Measurements from ENCODE around the gene IGFN1. TPM values are rescaled to one million over a fixed set of nuclear protein-coding genes. Genes with fewer than 3 reads are reported as not detected.

The IGFN1 gene
- total and polyA plus RNA-seq, 2 experiments from 2014 or later, result not detected

DNA sequence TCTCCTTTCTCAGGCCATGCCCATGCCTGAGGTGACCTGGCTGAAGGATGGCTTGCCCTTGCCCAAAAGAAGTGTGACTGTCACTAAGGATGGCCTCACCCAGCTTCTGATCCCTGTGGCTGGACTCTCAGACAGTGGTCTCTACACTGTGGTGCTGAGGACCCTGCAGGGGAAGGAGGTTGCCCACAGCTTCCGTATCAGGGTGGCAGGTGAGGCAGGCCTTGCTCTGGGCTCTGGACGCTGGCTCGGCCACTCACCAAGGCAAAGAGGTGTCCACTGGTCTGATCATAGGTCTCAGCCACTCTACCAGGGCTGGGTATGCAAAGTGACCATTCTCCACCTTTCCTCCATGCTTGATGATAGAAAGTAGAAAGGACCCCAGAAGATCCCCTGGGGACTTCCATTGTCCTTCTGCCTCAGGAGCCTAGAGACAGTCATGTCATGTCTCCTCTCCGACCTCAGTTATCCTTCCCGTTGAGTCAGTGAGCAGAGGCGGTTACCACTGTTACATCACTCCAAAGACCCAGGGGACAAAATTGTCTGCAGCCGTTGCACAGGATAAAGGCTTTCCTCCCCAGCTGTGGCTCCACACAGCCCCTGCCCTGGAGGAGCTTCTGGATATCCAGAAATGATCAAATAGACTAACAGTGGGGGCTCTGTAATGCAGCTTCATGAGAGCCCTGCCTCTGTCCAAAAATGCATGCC is 34.2 kb downstream of the IGFN1 start:
- H3K36me3 ChIP-seq (ENCODE audit: insufficient read depth), result no peaks in the 10 kb centered on the region
- H3K9me2 ChIP-seq (ENCODE audit: insufficient read depth), result no peaks in the 10 kb centered on the region
- Mint-ChIP-seq H3K27me3 (ENCODE audit: insufficient read depth, low read depth, poor library complexity) (no peaks in the 10 kb centered on the region), H3K36me3 (ENCODE audit: low read depth) (no peaks in the 10 kb centered on the region), H3K9me3 (no peaks in the 10 kb centered on the region), H3K27ac (no peak overlapping the region), H3K4me1 (no peaks in the 10 kb centered on the region), H3K4me3 (no peak overlapping the region)
- DNase-seq (ENCODE audit: low spot score), result no peak
- H3K4me3 ChIP-seq, result no peak overlapping the region
- H3K79me2 ChIP-seq (replicated peaks; ENCODE audit: insufficient read depth), result no peaks in the 10 kb centered on the region
- H3K27me3 ChIP-seq (ENCODE audit: insufficient read depth), result no peaks in the 10 kb centered on the region
- H4K20me1 ChIP-seq (replicated peaks; ENCODE audit: insufficient read depth), result no peaks in the 10 kb centered on the region
- no peak overlapping the region for H3K27ac ChIP-seq (ENCODE audit: low read depth)
- ATAC-seq, result no peak
- H3F3A ChIP-seq (replicated peaks; ENCODE audit: low read depth), result no peaks in the 10 kb centered on the region
- no peaks in the 10 kb centered on the region for H3K4me1 ChIP-seq (ENCODE audit: insufficient read depth)
- no peak overlapping the region for H3K4me2 ChIP-seq
- H2AFZ ChIP-seq, result no peak overlapping the region
- TF ChIP-seq, protein P1, sequence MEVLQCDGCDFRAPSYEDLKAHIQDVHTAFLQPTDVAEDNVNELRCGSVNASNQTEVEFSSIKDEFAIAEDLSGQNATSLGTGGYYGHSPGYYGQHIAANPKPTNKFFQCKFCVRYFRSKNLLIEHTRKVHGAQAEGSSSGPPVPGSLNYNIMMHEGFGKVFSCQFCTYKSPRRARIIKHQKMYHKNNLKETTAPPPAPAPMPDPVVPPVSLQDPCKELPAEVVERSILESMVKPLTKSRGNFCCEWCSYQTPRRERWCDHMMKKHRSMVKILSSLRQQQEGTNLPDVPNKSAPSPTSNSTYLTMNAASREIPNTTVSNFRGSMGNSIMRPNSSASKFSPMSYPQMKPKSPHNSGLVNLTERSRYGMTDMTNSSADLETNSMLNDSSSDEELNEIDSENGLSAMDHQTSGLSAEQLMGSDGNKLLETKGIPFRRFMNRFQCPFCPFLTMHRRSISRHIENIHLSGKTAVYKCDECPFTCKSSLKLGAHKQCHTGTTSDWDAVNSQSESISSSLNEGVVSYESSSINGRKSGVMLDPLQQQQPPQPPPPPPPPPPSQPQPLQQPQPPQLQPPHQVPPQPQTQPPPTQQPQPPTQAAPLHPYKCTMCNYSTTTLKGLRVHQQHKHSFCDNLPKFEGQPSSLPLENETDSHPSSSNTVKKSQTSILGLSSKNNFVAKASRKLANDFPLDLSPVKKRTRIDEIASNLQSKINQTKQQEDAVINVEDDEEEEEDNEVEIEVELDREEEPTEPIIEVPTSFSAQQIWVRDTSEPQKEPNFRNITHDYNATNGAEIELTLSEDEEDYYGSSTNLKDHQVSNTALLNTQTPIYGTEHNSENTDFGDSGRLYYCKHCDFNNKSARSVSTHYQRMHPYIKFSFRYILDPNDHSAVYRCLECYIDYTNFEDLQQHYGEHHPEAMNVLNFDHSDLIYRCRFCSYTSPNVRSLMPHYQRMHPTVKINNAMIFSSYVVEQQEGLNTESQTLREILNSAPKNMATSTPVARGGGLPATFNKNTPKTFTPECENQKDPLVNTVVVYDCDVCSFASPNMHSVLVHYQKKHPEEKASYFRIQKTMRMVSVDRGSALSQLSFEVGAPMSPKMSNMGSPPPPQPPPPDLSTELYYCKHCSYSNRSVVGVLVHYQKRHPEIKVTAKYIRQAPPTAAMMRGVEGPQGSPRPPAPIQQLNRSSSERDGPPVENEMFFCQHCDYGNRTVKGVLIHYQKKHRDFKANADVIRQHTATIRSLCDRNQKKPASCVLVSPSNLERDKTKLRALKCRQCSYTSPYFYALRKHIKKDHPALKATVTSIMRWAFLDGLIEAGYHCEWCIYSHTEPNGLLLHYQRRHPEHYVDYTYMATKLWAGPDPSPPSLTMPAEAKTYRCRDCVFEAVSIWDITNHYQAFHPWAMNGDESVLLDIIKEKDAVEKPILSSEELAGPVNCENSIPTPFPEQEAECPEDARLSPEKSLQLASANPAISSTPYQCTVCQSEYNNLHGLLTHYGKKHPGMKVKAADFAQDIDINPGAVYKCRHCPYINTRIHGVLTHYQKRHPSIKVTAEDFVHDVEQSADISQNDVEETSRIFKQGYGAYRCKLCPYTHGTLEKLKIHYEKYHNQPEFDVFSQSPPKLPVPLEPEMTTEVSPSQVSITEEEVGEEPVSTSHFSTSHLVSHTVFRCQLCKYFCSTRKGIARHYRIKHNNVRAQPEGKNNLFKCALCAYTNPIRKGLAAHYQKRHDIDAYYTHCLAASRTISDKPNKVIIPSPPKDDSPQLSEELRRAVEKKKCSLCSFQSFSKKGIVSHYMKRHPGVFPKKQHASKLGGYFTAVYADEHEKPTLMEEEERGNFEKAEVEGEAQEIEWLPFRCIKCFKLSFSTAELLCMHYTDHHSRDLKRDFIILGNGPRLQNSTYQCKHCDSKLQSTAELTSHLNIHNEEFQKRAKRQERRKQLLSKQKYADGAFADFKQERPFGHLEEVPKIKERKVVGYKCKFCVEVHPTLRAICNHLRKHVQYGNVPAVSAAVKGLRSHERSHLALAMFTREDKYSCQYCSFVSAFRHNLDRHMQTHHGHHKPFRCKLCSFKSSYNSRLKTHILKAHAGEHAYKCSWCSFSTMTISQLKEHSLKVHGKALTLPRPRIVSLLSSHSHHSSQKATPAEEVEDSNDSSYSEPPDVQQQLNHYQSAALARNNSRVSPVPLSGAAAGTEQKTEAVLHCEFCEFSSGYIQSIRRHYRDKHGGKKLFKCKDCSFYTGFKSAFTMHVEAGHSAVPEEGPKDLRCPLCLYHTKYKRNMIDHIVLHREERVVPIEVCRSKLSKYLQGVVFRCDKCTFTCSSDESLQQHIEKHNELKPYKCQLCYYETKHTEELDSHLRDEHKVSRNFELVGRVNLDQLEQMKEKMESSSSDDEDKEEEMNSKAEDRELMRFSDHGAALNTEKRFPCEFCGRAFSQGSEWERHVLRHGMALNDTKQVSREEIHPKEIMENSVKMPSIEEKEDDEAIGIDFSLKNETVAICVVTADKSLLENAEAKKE (CRISPR knock-in tag; IDR thresholded peaks at IDR 0.05), result no peak
- TF ChIP-seq EZH2 (IDR thresholded peaks at IDR 0.05; ENCODE audit: low read depth, unreplicated experiment) (no peak), ZNF114 (CRISPR knock-in tag; IDR thresholded peaks at IDR 0.05) (no peak), POLR2AphosphoS5 (IDR thresholded peaks at IDR 0.05; ENCODE audit: low read depth) (no peak)
- TF ChIP-seq, protein P2, sequence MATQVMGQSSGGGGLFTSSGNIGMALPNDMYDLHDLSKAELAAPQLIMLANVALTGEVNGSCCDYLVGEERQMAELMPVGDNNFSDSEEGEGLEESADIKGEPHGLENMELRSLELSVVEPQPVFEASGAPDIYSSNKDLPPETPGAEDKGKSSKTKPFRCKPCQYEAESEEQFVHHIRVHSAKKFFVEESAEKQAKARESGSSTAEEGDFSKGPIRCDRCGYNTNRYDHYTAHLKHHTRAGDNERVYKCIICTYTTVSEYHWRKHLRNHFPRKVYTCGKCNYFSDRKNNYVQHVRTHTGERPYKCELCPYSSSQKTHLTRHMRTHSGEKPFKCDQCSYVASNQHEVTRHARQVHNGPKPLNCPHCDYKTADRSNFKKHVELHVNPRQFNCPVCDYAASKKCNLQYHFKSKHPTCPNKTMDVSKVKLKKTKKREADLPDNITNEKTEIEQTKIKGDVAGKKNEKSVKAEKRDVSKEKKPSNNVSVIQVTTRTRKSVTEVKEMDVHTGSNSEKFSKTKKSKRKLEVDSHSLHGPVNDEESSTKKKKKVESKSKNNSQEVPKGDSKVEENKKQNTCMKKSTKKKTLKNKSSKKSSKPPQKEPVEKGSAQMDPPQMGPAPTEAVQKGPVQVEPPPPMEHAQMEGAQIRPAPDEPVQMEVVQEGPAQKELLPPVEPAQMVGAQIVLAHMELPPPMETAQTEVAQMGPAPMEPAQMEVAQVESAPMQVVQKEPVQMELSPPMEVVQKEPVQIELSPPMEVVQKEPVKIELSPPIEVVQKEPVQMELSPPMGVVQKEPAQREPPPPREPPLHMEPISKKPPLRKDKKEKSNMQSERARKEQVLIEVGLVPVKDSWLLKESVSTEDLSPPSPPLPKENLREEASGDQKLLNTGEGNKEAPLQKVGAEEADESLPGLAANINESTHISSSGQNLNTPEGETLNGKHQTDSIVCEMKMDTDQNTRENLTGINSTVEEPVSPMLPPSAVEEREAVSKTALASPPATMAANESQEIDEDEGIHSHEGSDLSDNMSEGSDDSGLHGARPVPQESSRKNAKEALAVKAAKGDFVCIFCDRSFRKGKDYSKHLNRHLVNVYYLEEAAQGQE (IDR thresholded peaks at IDR 0.05; ENCODE audit: unreplicated experiment), result no peak
- TF ChIP-seq, protein P3, sequence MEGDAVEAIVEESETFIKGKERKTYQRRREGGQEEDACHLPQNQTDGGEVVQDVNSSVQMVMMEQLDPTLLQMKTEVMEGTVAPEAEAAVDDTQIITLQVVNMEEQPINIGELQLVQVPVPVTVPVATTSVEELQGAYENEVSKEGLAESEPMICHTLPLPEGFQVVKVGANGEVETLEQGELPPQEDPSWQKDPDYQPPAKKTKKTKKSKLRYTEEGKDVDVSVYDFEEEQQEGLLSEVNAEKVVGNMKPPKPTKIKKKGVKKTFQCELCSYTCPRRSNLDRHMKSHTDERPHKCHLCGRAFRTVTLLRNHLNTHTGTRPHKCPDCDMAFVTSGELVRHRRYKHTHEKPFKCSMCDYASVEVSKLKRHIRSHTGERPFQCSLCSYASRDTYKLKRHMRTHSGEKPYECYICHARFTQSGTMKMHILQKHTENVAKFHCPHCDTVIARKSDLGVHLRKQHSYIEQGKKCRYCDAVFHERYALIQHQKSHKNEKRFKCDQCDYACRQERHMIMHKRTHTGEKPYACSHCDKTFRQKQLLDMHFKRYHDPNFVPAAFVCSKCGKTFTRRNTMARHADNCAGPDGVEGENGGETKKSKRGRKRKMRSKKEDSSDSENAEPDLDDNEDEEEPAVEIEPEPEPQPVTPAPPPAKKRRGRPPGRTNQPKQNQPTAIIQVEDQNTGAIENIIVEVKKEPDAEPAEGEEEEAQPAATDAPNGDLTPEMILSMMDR (conservative IDR thresholded peaks at IDR 0.05; ENCODE audit: low read depth in 2 of 2), result no peak
